CD4-positive, alpha-beta memory T cell (primary cell): ENCODE data around the gene SP100. TPM values are rescaled to one million over a fixed set of nuclear protein-coding genes. Genes with fewer than 3 reads are reported as not detected.
A peak's percentile ranks its signal among the peaks of the same experiment; 100 is the strongest.

Experiments used
- CTCF ChIA-PET: fragments of 350-600 bp; sonication (Branson Sonifier 250); formaldehyde crosslinking; loops from one replicate; lab custom pipeline; 2021; ENCODE audit warnings: inconsistent platforms; ENCODE audit not compliant: partially characterized antibody; lab: Charles Lee
- POLR2A ChIA-PET: fragments of 350-600 bp; sonication (Branson Sonifier 250); formaldehyde crosslinking; loops from one replicate; lab custom pipeline; 2021; ENCODE audit not compliant: partially characterized antibody; lab: Charles Lee
- DNase-seq, 5 donors: peaks; one replicate each; pipeline versions ENCODE4 v3.0.0 to v3.0.0-alpha.2; 2020 to 2022; ENCODE audit warnings: mixed read lengths in 1 of 5
- H3K27ac ChIP-seq: one replicate; pipeline ENCODE4 v1.7.0; 2013; ENCODE audit warnings: low read depth, low read length
- H3K27me3 ChIP-seq: 2 replicates; pipeline ENCODE4 v1.7.0; 2013; ENCODE audit warnings: mild to moderate bottlenecking, low read length, moderate library complexity; ENCODE audit not compliant: insufficient read depth
- H3K36me3 ChIP-seq: 2 replicates; pipeline ENCODE4 v1.7.0; 2013; ENCODE audit warnings: mild to moderate bottlenecking, low read length, moderate library complexity; ENCODE audit not compliant: insufficient read depth
- H3K4me1 ChIP-seq: 2 replicates; pipeline ENCODE4 v1.7.0; 2013; ENCODE audit warnings: mild to moderate bottlenecking, low read length, moderate library complexity; ENCODE audit not compliant: insufficient read depth
- H3K4me3 ChIP-seq, 2 donors: one replicate each; pipeline ENCODE4 v1.7.0; 2013; ENCODE audit warnings: low read length in 2 of 2, mild to moderate bottlenecking in 1 of 2
- H3K9me3 ChIP-seq, 2 donors: one replicate each; pipeline ENCODE4 v1.7.0; 2013; ENCODE audit warnings: low read length in 2 of 2, control low read depth in 1 of 2; ENCODE audit not compliant: control insufficient read depth in 1 of 2
- H3K27ac Mint-ChIP-seq, 7 donors: one replicate each; pipeline ENCODE4 v1.8.0; 2020 to 2021; ENCODE audit warnings: mixed read lengths in 7 of 7, mild to moderate bottlenecking in 6 of 7, inconsistent platforms in 3 of 7, moderate library complexity in 3 of 7
- H3K27me3 Mint-ChIP-seq, 2 donors: one replicate each; pipeline ENCODE4 v1.8.0; 2020 to 2021; ENCODE audit warnings: mixed read lengths in 2 of 2
- H3K36me3 Mint-ChIP-seq, 2 donors: one replicate each; pipeline ENCODE4 v1.8.0; 2020 to 2021; ENCODE audit warnings: mixed read lengths in 2 of 2, inconsistent platforms in 1 of 2, mild to moderate bottlenecking in 1 of 2
- H3K4me1 Mint-ChIP-seq, 4 donors: one replicate each; pipeline ENCODE4 v1.8.0; 2020 to 2021; ENCODE audit warnings: mixed read lengths in 4 of 4, mild to moderate bottlenecking in 1 of 4
- H3K4me3 Mint-ChIP-seq, 8 donors: one replicate each; pipeline ENCODE4 v1.8.0; 2020 to 2021; ENCODE audit warnings: mixed read lengths in 8 of 8, mild to moderate bottlenecking in 7 of 8, moderate library complexity in 6 of 8, inconsistent platforms in 3 of 8
- H3K9me3 Mint-ChIP-seq, 8 donors: one replicate each; pipeline ENCODE4 v1.8.0; 2020 to 2021; ENCODE audit warnings: mixed read lengths in 8 of 8, mild to moderate bottlenecking in 5 of 8, inconsistent platforms in 3 of 8, moderate library complexity in 1 of 8
- intact Hi-C: fragments of 100-400 bp; cut with micrococcal nuclease; formaldehyde crosslinking; loops from one replicate; pipeline ENCODE4 v1.15.1; 2023
- polyA plus RNA-seq, 2 donors: library from polyadenylated mRNA; unstranded; fragments of 300-500 nt; fragmentation: Illumina TruSeq; gene quantifications; one replicate each; pipeline ENCODE4 v1.2.3, GENCODE V29; 2021
- total RNA-seq, 2 experiments: library from RNA; stranded (reverse); gene quantifications; one replicate each; pipeline ENCODE4 v1.2.3, GENCODE V29; 2021

Gene SP100
- total and polyA plus RNA-seq, 4 experiments from 2014 or later: 101 to 226 (median 216) TPM

DNA sequence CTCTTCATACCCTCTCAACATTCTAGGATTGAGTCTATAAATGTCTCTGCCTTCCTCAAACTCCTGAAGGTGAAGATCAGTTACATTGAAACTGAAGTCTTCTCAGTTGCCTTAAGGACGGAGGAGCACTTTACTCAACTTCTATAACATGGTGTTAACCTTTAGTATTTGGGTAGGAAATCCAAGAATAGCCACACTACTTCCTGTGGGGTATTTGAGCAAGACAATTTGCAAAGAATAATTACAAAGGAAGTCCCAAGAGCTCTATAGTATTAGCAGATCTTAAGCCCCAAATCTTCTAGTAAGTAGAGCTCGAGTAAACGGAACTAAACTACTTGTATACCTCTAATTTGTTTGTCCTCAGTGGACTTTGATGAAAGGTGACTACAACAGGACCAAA lies 80.9 kb downstream of the SP100 start:
- Histone ChIP-seq H3K27me3 (no peaks in the 10 kb centered on the region), H3K4me1 (peaks cover 13% of the 10 kb centered on the region), H3K4me3 (no peak overlapping the region), H3K36me3 (peaks cover 31% of the 10 kb centered on the region), H3K27ac (no peak overlapping the region), H3K9me3 (no peaks in the 10 kb centered on the region)
- Mint-ChIP-seq H3K27ac (peak overlapping the region; percentile 13 to 86 (median 28)), H3K27me3 (no peaks in the 10 kb centered on the region), H3K9me3 (peaks cover 0 to 2% (median 0%) of the 10 kb centered on the region in 8 donors), H3K4me3 (peak overlapping the region in 5 of 8 donors; percentile 21 to 69 (median 44)), H3K36me3 (peaks cover 75 to 86% of the 10 kb centered on the region in 2 donors), H3K4me1 (peaks cover 18 to 41% (median 21%) of the 10 kb centered on the region in 4 donors)
- DNase-seq: no peak
- ChIA-PET CTCF (interaction anchor here (0.7 kb wide), 1 partner anchor 105 kb away, joined by 3 read pairs; no protein-coding TSS in a partner anchor), POLR2A (no interaction called here)
- intact Hi-C loops: no loop called here

DNA sequence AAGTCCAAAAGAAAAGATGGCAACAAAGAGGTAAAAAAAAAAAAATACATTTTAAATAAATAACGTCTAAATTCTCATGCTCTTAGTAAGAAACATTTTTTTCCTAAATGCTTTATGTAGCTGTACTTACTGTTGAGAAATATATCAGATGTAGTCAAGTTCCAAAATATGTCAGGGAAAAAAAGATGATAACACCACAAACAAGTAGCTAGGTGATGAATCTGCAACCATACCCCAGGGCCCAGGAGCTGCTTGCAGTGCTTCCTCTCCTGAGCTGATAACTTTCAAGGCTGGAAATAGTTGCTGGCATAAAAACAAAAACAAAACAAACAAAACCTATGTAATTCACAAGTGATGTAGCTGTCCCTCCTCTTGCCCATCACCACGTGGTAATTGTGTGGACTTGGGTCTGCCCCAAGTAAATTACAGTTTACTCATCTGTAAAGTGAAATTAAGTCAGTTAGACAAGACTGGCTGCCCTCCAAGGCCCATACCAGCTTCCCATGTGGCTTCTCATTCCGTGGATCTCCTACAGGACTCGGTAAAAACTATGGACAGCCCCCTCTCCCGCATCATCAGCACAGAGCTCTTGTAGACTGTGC lies 82.6 kb downstream of the SP100 start:
- peaks cover 13% of the 10 kb centered on the region for H3K4me1 ChIP-seq
- intact Hi-C loops: no loop called here
- Mint-ChIP-seq H3K9me3 (peaks cover 0 to 2% (median 0%) of the 10 kb centered on the region in 8 donors), H3K27me3 (no peaks in the 10 kb centered on the region), H3K27ac (peak overlapping the region in 4 of 7 donors; percentile 35 to 76 (median 61)), H3K36me3 (peaks cover 77 to 87% of the 10 kb centered on the region in 2 donors), H3K4me1 (peaks cover 15 to 36% (median 19%) of the 10 kb centered on the region in 4 donors), H3K4me3 (no peak overlapping the region)
- no peaks in the 10 kb centered on the region for H3K27me3 ChIP-seq
- no peak for DNase-seq
- CTCF ChIA-PET: interaction anchor here (0.7 to 1.7 kb wide), 2 partner anchors 95 to 216 kb away, joined by 3 read pairs; no protein-coding TSS in a partner anchor
- H3K4me3 ChIP-seq: no peak overlapping the region
- POLR2A ChIA-PET: interaction anchor here (0.6 kb wide), 2 partner anchors 51 to 284 kb away, joined by 3 read pairs; no protein-coding TSS in a partner anchor
- H3K9me3 ChIP-seq: no peaks in the 10 kb centered on the region
- H3K36me3 ChIP-seq: peaks cover 33% of the 10 kb centered on the region
- no peak overlapping the region for H3K27ac ChIP-seq

DNA sequence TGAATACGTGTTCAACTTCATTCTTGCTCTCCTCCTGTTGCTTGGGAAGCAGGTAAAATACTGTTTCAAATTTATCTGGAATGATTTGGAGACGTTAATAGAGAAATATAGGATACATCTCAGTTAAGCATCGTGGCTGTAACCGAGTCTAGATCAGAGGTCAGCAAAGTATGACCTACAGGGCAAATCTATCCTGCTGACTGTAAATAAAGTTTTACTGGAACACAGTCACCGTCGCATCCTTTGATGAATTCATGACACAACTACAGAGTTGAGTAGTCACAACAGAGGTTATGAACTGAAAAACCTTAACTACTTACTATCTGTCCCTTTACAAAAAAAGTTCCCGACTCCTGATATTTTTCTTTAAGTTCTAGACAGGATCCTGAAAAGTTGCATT lies 86.6 kb downstream of the SP100 start:
- Histone ChIP-seq H3K4me3 (no peak overlapping the region), H3K27ac (no peak overlapping the region), H3K9me3 (no peaks in the 10 kb centered on the region), H3K36me3 (peaks cover 55% of the 10 kb centered on the region), H3K27me3 (no peaks in the 10 kb centered on the region), H3K4me1 (no peaks in the 10 kb centered on the region)
- Mint-ChIP-seq H3K4me3 (no peak overlapping the region), H3K4me1 (peaks cover 1 to 9% (median 2%) of the 10 kb centered on the region in 4 donors), H3K36me3 (peaks cover 85 to 87% of the 10 kb centered on the region in 2 donors), H3K27me3 (no peaks in the 10 kb centered on the region), H3K27ac (no peak overlapping the region), H3K9me3 (peaks cover 0 to 2% (median 0%) of the 10 kb centered on the region in 8 donors)
- POLR2A ChIA-PET: no interaction called here
- CTCF ChIA-PET: no interaction called here
- intact Hi-C loops: no loop called here
- DNase-seq: no peak

DNA sequence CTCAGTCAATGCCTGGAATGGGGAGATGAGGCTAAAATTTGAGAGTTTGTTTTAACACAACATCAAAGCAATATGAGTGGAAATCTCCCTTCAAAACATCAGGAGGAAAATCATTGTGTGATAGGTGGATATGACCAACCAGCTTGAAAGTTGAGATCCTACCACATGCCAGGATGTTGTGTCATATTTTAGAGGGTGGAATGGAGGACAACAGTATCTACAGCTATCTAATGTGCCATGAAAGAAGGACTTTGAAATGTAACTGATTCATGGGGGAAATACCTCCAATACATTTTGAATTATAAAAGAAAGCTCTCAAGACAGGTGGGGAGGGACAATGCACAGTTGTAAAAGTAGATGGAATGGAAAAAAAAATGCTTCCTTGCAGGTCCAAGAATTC lies 87.8 kb downstream of the SP100 start:
- Mint-ChIP-seq H3K27ac (peak overlapping the region in 1 of 7 donors; percentile 61), H3K4me3 (no peak overlapping the region), H3K9me3 (peaks cover 0 to 2% (median 0%) of the 10 kb centered on the region in 8 donors), H3K27me3 (no peaks in the 10 kb centered on the region), H3K4me1 (peaks cover 0 to 5% (median 1%) of the 10 kb centered on the region in 4 donors), H3K36me3 (peaks cover 82 to 84% of the 10 kb centered on the region in 2 donors)
- POLR2A ChIA-PET: no interaction called here
- H3K4me1 ChIP-seq: no peaks in the 10 kb centered on the region
- intact Hi-C loops: no loop called here
- H3K9me3 ChIP-seq: no peaks in the 10 kb centered on the region
- CTCF ChIA-PET: interaction anchor here (1.1 kb wide), 1 partner anchor 301 kb away, joined by 3 read pairs; no protein-coding TSS in a partner anchor
- H3K36me3 ChIP-seq: peaks cover 56% of the 10 kb centered on the region
- no peak overlapping the region for H3K4me3 ChIP-seq
- no peak overlapping the region for H3K27ac ChIP-seq
- no peak for DNase-seq
- no peaks in the 10 kb centered on the region for H3K27me3 ChIP-seq

DNA sequence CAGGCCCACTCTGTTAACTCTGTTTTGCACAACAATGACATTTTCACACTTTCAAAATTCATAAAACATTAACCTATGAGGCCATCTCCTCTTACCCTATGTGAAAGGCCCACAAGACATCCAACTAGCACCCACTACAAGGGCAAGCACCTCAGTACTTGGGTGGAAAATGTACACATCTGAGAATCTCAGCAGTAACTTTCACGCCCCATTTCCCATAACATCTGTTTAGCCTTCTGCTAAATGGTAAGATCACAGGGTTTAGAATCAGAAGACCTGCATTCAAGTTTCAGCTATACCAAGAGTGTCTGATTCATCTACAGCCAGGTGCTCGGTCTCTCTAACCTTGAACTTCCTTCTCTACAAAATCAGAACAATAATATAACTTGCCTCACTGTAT lies 89.2 kb downstream of the SP100 start:
- ChIA-PET CTCF (no interaction called here), POLR2A (no interaction called here)
- Mint-ChIP-seq H3K27ac (peak overlapping the region in 1 of 7 donors; percentile 37), H3K36me3 (peaks cover 80 to 83% of the 10 kb centered on the region in 2 donors), H3K4me3 (no peak overlapping the region), H3K4me1 (peaks cover 0 to 1% (median 0%) of the 10 kb centered on the region in 4 donors), H3K27me3 (no peaks in the 10 kb centered on the region), H3K9me3 (peaks cover 0 to 2% (median 0%) of the 10 kb centered on the region in 8 donors)
- Histone ChIP-seq H3K9me3 (no peaks in the 10 kb centered on the region), H3K27me3 (no peaks in the 10 kb centered on the region), H3K27ac (no peak overlapping the region), H3K4me1 (no peaks in the 10 kb centered on the region), H3K36me3 (peaks cover 61% of the 10 kb centered on the region), H3K4me3 (no peak overlapping the region)
- DNase-seq: no peak
- intact Hi-C loops: no loop called here

DNA sequence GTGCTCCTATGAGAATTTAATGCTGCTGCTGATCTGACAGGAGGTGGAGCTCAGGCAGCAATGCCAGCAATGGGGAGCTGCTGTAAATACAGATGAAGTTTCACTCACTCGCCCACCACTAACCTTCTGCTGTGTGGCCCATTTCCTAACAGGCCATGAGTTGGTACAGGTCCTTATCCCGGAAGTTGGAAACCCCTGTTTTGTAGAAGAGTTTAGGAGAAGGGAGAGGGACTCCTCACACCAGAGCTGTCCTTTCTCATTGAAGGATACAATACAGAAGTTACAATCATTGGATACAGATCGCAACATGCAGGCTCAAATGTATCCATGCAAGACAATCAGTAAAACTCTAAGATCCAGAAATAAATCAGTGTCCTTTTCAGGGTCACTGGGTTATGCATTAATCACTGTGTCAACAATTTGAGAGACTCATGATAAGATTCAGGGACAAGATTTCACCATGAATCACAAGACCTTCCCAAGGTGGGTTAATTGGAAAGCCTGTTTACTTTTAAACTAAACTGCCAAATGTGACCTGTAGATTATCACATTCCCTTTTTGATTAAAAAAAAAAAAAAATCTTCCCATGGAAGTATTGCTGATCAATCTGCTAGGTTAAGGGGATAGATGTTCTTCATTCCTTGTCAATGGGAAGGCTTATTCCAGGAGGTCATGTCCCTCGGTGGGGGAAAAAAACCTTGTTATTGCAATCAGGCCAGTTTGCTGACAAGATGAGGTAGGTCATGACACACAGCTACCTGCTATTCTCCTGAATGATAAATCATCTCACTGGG lies 97.2 kb downstream of the SP100 start:
- Mint-ChIP-seq H3K4me1 (no peaks in the 10 kb centered on the region), H3K4me3 (no peak overlapping the region), H3K9me3 (peaks cover 0 to 4% (median 0%) of the 10 kb centered on the region in 8 donors), H3K27ac (no peak overlapping the region), H3K36me3 (peaks cover 58 to 61% of the 10 kb centered on the region in 2 donors), H3K27me3 (no peaks in the 10 kb centered on the region)
- ChIA-PET POLR2A (interaction anchor here (1.4 kb wide), 1 partner anchor 90 kb away, joined by 3 read pairs; no protein-coding TSS in a partner anchor), CTCF (no interaction called here)
- Histone ChIP-seq H3K36me3 (peaks cover 15% of the 10 kb centered on the region), H3K27me3 (no peaks in the 10 kb centered on the region), H3K27ac (no peak overlapping the region), H3K4me1 (no peaks in the 10 kb centered on the region), H3K9me3 (no peaks in the 10 kb centered on the region), H3K4me3 (no peak overlapping the region)
- no peak for DNase-seq
- intact Hi-C loops: no loop called here
